Measurements from ENCODE around the gene CFAP206.

DNA sequence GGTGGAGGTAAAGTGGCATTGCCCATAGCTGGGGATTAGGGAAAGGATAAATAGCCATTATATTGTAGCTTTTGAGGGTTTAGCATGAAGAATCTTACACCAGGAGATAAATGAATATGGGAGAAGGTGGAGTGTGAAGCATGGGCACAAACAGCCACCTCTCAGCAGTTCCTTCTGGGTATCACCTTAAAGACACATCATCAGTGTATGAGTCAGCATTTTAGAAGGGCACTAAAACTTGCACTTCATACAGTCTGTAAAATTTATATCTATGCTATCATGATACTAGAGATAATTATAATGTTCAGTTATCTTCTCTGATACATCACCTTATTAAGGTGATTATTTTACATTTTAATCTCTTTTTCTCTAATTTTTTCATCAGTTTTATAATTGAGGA is 90.3 kb downstream of the CFAP206 start:
- TF ChIP-seq TCF7L2 (IDR thresholded peaks at IDR 0.05; ENCODE audit: borderline replicate concordance, low read depth, low read length): no peak
- TF ChIP-seq ZNF433 (tag by site-specific recombination; IDR thresholded peaks at IDR 0.05; ENCODE audit: low read depth): no peak
- no peak for TF ChIP-seq ZNF623 (tag by site-specific recombination; IDR thresholded peaks at IDR 0.05)
- TF ChIP-seq ZBTB21 (tag by site-specific recombination; IDR thresholded peaks at IDR 0.05): no peak
- TF ChIP-seq, protein P1, sequence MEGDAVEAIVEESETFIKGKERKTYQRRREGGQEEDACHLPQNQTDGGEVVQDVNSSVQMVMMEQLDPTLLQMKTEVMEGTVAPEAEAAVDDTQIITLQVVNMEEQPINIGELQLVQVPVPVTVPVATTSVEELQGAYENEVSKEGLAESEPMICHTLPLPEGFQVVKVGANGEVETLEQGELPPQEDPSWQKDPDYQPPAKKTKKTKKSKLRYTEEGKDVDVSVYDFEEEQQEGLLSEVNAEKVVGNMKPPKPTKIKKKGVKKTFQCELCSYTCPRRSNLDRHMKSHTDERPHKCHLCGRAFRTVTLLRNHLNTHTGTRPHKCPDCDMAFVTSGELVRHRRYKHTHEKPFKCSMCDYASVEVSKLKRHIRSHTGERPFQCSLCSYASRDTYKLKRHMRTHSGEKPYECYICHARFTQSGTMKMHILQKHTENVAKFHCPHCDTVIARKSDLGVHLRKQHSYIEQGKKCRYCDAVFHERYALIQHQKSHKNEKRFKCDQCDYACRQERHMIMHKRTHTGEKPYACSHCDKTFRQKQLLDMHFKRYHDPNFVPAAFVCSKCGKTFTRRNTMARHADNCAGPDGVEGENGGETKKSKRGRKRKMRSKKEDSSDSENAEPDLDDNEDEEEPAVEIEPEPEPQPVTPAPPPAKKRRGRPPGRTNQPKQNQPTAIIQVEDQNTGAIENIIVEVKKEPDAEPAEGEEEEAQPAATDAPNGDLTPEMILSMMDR (tag by site-specific recombination; IDR thresholded peaks at IDR 0.05): no peak
- no peak for TF ChIP-seq KLF9 (tag by site-specific recombination; IDR thresholded peaks at IDR 0.05; ENCODE audit: low read depth)

Data from HEK293 (cell line).